Parathyroid adenoma (tissue), 2 donors: ENCODE measurements around the gene MCC.
"Not testable (repeated sequence)": the region's sequence is repeated elsewhere in the genome, so short reads cannot be mapped to it uniquely, and the experiment has no call there.

Experiments used
- H2AFZ ChIP-seq: fragments of 300-600 bp; sonication (generic); one replicate; pipeline ENCODE4 v1.7.0; 2017; ENCODE audit warnings: antibody characterized with exemption, mild to moderate bottlenecking
- H3K27ac ChIP-seq: fragments of 300-600 bp; sonication (generic); one replicate; pipeline ENCODE4 v1.7.0; 2017
- H3K27me3 ChIP-seq: fragments of 300-600 bp; sonication (generic); one replicate; pipeline ENCODE4 v1.7.0; 2017; ENCODE audit warnings: low read length; ENCODE audit not compliant: control insufficient read depth, insufficient read depth
- H3K36me3 ChIP-seq: fragments of 300-600 bp; sonication (generic); one replicate; pipeline ENCODE4 v1.7.0; 2017; ENCODE audit warnings: low read length; ENCODE audit not compliant: control insufficient read depth, insufficient read depth
- H3K4me1 ChIP-seq: fragments of 300-600 bp; sonication (generic); one replicate; pipeline ENCODE4 v1.7.0; 2017; ENCODE audit warnings: control low read depth
- H3K4me2 ChIP-seq: fragments of 300-600 bp; sonication (generic); one replicate; pipeline ENCODE4 v1.7.0; 2017; ENCODE audit warnings: low read length
- H3K4me3 ChIP-seq: fragments of 300-600 bp; sonication (generic); one replicate; pipeline ENCODE4 v1.7.0; 2017; ENCODE audit warnings: low read depth, low read length
- H3K79me2 ChIP-seq: fragments of 300-600 bp; sonication (generic); one replicate; pipeline ENCODE4 v1.7.0; 2017; ENCODE audit warnings: control low read depth
- H3K9ac ChIP-seq: fragments of 300-600 bp; sonication (generic); one replicate; pipeline ENCODE4 v1.7.0; 2017; ENCODE audit warnings: mild to moderate bottlenecking
- H3K9me3 ChIP-seq: fragments of 300-600 bp; sonication (generic); one replicate; pipeline ENCODE4 v1.7.0; 2017; ENCODE audit warnings: low read length; ENCODE audit not compliant: control insufficient read depth
- CTCF ChIP-seq: fragments of 300-600 bp; sonication (generic); IDR thresholded peaks from one replicate; pipeline ENCODE4 v1.7.0; 2017; ENCODE audit warnings: antibody characterized with exemption, mild to moderate bottlenecking
- donor health status: primary hyperparathyroidism.

Gene MCC

GRCh38 chr5:113478691-113479090, 9.6 kb downstream of the MCC start:
- Histone ChIP-seq H3K27ac (no peak overlapping the region), H2AFZ (no peak overlapping the region), H3K4me2 (no peak overlapping the region), H3K36me3 (no peaks in the 10 kb centered on the region), H3K27me3 (no peaks in the 10 kb centered on the region), H3K9me3 (no peaks in the 10 kb centered on the region), H3K9ac (no peak overlapping the region), H3K4me1 (no peaks in the 10 kb centered on the region), H3K4me3 (no peak overlapping the region), H3K79me2 (no peaks in the 10 kb centered on the region)
- no peak for TF ChIP-seq CTCF

GRCh38 chr5:113474100-113474728, 14.0 kb downstream of the MCC start:
- no peak overlapping the region for H3K9ac ChIP-seq
- no peaks in the 10 kb centered on the region for H3K36me3 ChIP-seq
- H3K9me3 ChIP-seq: no peaks in the 10 kb centered on the region
- no peak overlapping the region for H2AFZ ChIP-seq
- no peak overlapping the region for H3K27ac ChIP-seq
- no peak overlapping the region for H3K4me3 ChIP-seq
- no peaks in the 10 kb centered on the region for H3K4me1 ChIP-seq
- H3K4me2 ChIP-seq: no peak overlapping the region
- TF ChIP-seq CTCF: no peak
- no peaks in the 10 kb centered on the region for H3K27me3 ChIP-seq
- H3K79me2 ChIP-seq: no peaks in the 10 kb centered on the region

GRCh38 chr5:113463032-113463431, 25.2 kb downstream of the MCC start:
- Histone ChIP-seq H3K79me2 (no peaks in the 10 kb centered on the region), H3K9ac (no peak overlapping the region), H3K9me3 (no peaks in the 10 kb centered on the region), H2AFZ (no peak overlapping the region), H3K4me1 (no peaks in the 10 kb centered on the region), H3K27ac (no peak overlapping the region), H3K4me2 (no peak overlapping the region), H3K4me3 (no peak overlapping the region), H3K36me3 (no peaks in the 10 kb centered on the region), H3K27me3 (no peaks in the 10 kb centered on the region)
- TF ChIP-seq CTCF: no peak

- H3K27me3 ChIP-seq, H3K4me2 ChIP-seq, H3K79me2 ChIP-seq, H3K9ac ChIP-seq, H3K9me3 ChIP-seq, H3K4me1 ChIP-seq, H2AFZ ChIP-seq, H3K4me3 ChIP-seq, H3K27ac ChIP-seq, H3K36me3 ChIP-seq: not testable (repeated sequence)
Observed at GRCh38 chr5:113457106-113457505, 31.1 kb downstream of the MCC start.

GRCh38 chr5:113452941-113453340, 35.3 kb downstream of the MCC start:
- H3K27me3 ChIP-seq: no peaks in the 10 kb centered on the region
- H3K27ac ChIP-seq: no peak overlapping the region
- TF ChIP-seq CTCF: no peak
- no peak overlapping the region for H3K4me3 ChIP-seq
- no peaks in the 10 kb centered on the region for H3K36me3 ChIP-seq
- H2AFZ ChIP-seq: peak overlapping the region; percentile 29
- no peak overlapping the region for H3K9ac ChIP-seq
- H3K79me2 ChIP-seq: no peaks in the 10 kb centered on the region
- peaks cover 3% of the 10 kb centered on the region for H3K4me1 ChIP-seq
- no peaks in the 10 kb centered on the region for H3K9me3 ChIP-seq
- no peak overlapping the region for H3K4me2 ChIP-seq
